ENCODE data around the gene OR10AD1. TPM values are rescaled to one million over a fixed set of nuclear protein-coding genes. Genes with fewer than 3 reads are reported as not detected.

Gene OR10AD1
- total RNA-seq, 1 donor from 2014 or later, result not detected

DNA sequence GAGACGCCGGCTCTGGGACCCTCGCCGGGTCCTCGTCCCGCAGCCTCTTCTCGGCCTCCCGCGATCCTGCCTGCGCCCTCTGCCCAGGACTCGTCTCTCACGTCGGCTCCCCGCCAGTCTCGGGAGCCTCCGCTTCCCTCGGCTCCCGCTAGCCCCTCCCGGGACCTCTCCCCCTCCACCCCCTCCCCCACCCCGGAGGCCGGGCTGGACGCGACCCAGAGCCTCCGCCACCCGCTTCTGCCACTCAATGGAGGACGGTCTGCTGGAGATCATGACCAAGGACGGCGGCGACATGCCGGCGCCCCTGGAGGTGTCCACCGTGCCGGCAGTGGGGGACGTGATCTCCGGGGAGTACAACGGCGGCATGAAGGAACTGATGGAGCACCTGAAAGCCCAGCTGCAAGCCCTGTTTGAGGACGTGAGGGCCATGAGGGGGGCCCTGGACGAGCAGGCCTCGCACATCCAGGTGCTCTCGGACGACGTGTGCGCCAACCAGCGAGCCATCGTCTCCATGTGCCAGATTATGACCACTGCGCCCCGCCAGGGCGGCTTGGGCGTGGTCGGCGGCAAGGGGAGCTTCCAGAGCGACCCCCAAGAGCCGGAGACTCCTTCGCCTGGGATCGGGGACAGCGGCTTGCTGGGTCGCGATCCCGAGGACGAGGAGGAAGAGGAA lies 19.1 kb downstream of the OR10AD1 start:
- Mint-ChIP-seq H3K36me3 (no peaks in the 10 kb centered on the region), H3K9me3 (no peaks in the 10 kb centered on the region), H3K27ac (no peak overlapping the region), H3K4me3 (peak overlapping the region; percentile 65), H3K4me1 (peaks cover 35% of the 10 kb centered on the region), H3K27me3 (ENCODE audit: low read depth) (peaks cover 85% of the 10 kb centered on the region)
- TF ChIP-seq, protein P1, sequence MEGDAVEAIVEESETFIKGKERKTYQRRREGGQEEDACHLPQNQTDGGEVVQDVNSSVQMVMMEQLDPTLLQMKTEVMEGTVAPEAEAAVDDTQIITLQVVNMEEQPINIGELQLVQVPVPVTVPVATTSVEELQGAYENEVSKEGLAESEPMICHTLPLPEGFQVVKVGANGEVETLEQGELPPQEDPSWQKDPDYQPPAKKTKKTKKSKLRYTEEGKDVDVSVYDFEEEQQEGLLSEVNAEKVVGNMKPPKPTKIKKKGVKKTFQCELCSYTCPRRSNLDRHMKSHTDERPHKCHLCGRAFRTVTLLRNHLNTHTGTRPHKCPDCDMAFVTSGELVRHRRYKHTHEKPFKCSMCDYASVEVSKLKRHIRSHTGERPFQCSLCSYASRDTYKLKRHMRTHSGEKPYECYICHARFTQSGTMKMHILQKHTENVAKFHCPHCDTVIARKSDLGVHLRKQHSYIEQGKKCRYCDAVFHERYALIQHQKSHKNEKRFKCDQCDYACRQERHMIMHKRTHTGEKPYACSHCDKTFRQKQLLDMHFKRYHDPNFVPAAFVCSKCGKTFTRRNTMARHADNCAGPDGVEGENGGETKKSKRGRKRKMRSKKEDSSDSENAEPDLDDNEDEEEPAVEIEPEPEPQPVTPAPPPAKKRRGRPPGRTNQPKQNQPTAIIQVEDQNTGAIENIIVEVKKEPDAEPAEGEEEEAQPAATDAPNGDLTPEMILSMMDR (IDR thresholded peaks at IDR 0.05; ENCODE audit: unreplicated experiment), result no peak
- DNase-seq (ENCODE audit: low spot score in 2 of 2, unreplicated experiment in 2 of 2), result no peak

DNA sequence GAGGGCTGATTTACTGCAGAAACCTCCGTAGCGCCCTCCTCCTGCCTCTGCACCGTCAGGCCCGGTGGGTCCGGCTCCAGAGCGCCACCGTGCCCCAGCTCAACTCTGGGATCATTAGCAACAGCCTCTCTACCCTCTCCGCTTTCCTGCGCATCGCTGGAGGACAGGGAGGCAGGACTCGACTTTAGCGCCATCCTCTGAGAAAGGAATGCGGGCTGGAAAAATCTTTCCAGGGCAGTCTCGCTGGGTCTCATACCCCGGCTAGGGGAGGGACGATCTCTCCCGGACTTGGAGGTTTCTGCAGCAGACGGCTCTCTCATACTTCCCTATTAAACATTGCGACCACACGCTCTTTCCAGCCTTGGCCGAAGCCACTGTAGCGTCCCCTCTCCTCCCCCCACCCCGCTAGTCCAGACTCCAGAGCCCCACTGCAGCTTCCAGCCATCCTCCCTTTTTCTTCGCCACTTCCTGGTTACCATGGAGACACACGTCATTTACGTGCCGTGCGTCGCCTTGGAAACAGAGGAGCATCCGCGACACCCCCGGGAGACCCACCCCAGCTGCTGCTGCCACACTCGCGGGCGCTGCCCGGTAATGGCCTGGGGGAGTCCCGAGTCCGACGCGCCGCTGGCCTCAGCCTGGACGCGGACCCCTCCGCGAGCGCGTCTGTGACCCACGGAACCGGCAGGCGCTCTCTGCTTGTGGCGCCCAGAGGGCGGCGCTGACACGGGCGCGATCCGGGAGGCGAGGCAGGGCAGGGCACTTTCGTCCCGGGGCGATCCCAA lies 19.8 kb downstream of the OR10AD1 start, which contains the start of gene CCDC184:
TSS of gene CCDC184 (plus strand) at position 554 of the 785 bp plus-strand sequence. CDS start 479 bp downstream, outside the sequence.
- Mint-ChIP-seq H3K36me3 (no peaks in the 10 kb centered on the region), H3K27ac (no peak within 1 kb of the TSS), H3K27me3 (ENCODE audit: low read depth) (peaks cover 86% of the 10 kb centered on the region), H3K4me3 (peak within 1 kb of the TSS; percentile 83), H3K9me3 (no peaks in the 10 kb centered on the region), H3K4me1 (peaks cover 37% of the 10 kb centered on the region)
- TF ChIP-seq, protein P1 (IDR thresholded peaks at IDR 0.05; ENCODE audit: unreplicated experiment), result no peak
- peak; percentile 24 to 49 for DNase-seq (ENCODE audit: low spot score in 2 of 2, unreplicated experiment in 2 of 2)

DNA sequence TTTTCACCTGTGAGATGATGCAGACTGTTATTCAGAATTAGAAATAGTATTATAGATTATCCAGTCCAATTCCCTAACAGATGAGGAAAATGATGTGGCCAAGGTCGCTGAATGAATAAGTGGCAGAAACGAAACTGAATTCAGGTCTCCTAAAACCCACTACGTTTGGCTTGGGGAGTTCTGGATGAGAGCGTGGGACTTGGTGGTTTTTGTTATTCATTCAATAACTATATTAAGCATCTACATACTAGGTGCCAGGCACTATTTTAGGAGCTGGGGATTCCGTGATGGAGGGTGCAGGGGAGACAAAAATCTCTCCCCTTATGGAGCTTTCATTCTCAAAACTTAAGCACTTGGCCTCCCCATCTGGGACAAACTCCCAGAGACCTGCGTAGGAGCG lies 20.5 kb downstream of the OR10AD1 start:
- no peak for DNase-seq (ENCODE audit: low spot score in 2 of 2, unreplicated experiment in 2 of 2)
- H3K36me3 Mint-ChIP-seq, result no peaks in the 10 kb centered on the region
- TF ChIP-seq, protein P1 (IDR thresholded peaks at IDR 0.05; ENCODE audit: unreplicated experiment), result no peak
- peaks cover 37% of the 10 kb centered on the region for H3K4me1 Mint-ChIP-seq
- peak overlapping the region; percentile 83 for H3K4me3 Mint-ChIP-seq
- no peak overlapping the region for H3K27ac Mint-ChIP-seq
- peaks cover 81% of the 10 kb centered on the region for H3K27me3 Mint-ChIP-seq (ENCODE audit: low read depth)
- H3K9me3 Mint-ChIP-seq, result no peaks in the 10 kb centered on the region

DNA sequence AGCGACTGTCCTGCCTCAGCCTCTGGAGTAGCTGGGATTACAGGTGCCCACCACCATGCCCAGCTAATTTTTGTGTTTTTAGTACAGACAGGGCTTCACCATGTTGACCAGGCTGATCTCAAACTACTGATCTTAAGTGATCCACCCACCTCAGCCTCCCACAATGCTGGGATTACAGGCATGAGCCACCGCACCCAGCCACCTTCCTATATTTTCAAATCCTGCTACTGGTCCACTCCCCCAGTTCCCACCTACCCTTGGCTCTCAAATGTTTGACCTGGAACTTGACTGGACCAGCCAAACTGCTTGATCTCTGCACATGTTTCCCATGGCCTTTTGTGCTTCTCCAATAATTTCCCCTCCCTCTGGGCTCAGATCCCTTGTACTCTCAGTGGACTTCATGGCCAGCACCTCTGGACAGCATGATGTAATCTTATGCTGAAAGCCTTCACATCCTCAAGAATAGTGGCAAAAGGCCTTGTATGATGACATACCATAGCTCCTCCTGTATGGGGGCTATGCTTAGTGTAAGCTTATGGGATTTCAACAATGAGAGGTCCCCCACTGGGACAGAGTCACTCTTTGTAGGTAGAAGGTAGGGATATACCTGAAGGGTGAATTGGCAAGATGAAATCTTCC lies 22.1 kb downstream of the OR10AD1 start:
- no peak for DNase-seq (ENCODE audit: low spot score in 2 of 2, unreplicated experiment in 2 of 2)
- Mint-ChIP-seq H3K27ac (no peak overlapping the region), H3K4me1 (peaks cover 43% of the 10 kb centered on the region), H3K27me3 (ENCODE audit: low read depth) (peaks cover 66% of the 10 kb centered on the region), H3K9me3 (no peaks in the 10 kb centered on the region), H3K4me3 (no peak overlapping the region), H3K36me3 (no peaks in the 10 kb centered on the region)
- TF ChIP-seq, protein P1 (IDR thresholded peaks at IDR 0.05; ENCODE audit: unreplicated experiment), result no peak

DNA sequence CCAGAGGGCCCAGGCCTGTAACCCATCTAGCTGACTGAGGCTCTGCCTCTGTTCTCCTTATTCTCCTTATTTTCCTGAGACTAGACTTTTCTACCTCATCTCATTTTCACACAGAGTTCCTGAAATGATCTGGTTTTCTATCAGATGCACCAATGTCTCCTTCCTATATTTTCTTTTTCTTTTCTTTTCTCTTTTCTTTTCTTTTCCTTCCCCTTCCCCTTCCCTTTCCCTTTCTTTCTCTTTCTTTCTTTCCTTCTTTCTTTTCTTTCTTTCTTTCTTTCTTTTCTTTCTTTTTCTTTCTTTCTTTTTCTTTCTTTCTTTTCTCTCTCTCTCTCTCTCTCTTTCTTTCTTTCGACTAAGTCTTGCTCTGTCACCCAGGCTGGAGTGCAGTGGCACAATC lies 22.7 kb downstream of the OR10AD1 start:
- Mint-ChIP-seq H3K4me3 (no peak overlapping the region), H3K27me3 (ENCODE audit: low read depth) (peaks cover 60% of the 10 kb centered on the region), H3K4me1 (peaks cover 45% of the 10 kb centered on the region), H3K27ac (no peak overlapping the region), H3K9me3 (no peaks in the 10 kb centered on the region), H3K36me3 (no peaks in the 10 kb centered on the region)
- TF ChIP-seq, protein P1 (IDR thresholded peaks at IDR 0.05; ENCODE audit: unreplicated experiment), result no peak
- no peak for DNase-seq (ENCODE audit: low spot score in 2 of 2, unreplicated experiment in 2 of 2)
